Ovary (tissue), 9 donors: Measurements from ENCODE around the gene SLC4A7. TPM values are rescaled to one million over a fixed set of nuclear protein-coding genes. Genes with fewer than 3 reads are reported as not detected.
"Not testable (repeated sequence)": the region's sequence is repeated elsewhere in the genome, so short reads cannot be mapped to it uniquely, and the experiment has no call there.

Experiments
- DNase-seq, 5 donors: peaks; one replicate each; pipeline ENCODE4 v3.0.0-alpha.2; 2019 to 2020
- H3K27ac ChIP-seq, 2 donors: fragments of 200-600 bp; one replicate each; pipeline versions ENCODE4 v1.5.1 to v1.8.0; 2019 to 2022
- H3K27me3 ChIP-seq: fragments of 200-600 bp; one replicate; pipeline ENCODE4 v1.8.0; 2022
- H3K36me3 ChIP-seq: fragments of 200-600 bp; sonication (generic); one replicate; pipeline ENCODE4 v1.5.1; 2019
- H3K4me1 ChIP-seq: one replicate; pipeline ENCODE4 v1.8.1; 2013; ENCODE audit warnings: mild to moderate bottlenecking, moderate library complexity; ENCODE audit not compliant: insufficient read depth
- H3K4me3 ChIP-seq: fragments of 200-600 bp; sonication (generic); one replicate; pipeline ENCODE4 v1.5.1; 2017
- H3K9me3 ChIP-seq, 2 donors: fragments of 200-600 bp in 1 of 2; sonication (generic) in 1 of 2; one replicate each; pipeline versions ENCODE4 v1.5.1 to v1.8.1; 2013 to 2019; ENCODE audit warnings: mild to moderate bottlenecking in 1 of 2, moderate library complexity in 1 of 2
- CTCF ChIP-seq, 3 donors: fragments of 450-650 bp in 2 of 3; fragments of 200-600 bp in 1 of 3; IDR thresholded peaks; one replicate each; pipeline versions ENCODE4 v1.5.1 to v1.8.0; 2016 to 2022; ENCODE audit warnings: antibody characterized with exemption in 3 of 3, mild to moderate bottlenecking in 1 of 3
- EP300 ChIP-seq: sonication (generic); formaldehyde crosslinking; IDR thresholded peaks from one replicate; pipeline ENCODE4 v1.6.1; 2017; ENCODE audit warnings: antibody characterized with exemption
- POLR2A ChIP-seq: fragments of 450-650 bp; IDR thresholded peaks from one replicate; pipeline ENCODE4 v1.6.1; 2017; ENCODE audit warnings: antibody characterized with exemption, mild to moderate bottlenecking, moderate library complexity
- WGBS, 3 donors: extraction: QIAGEN DNeasy Blood & Tissue Kit in 1 of 3; methylation state at CpG; one replicate each; pipeline versions ENCODE4 v1.1.5 to v1.1.7; 2013 to 2017; 5-methylcytosine and 5-hydroxymethylcytosine counted together
- intact Hi-C, 4 donors: fragments of 100-400 bp; cut with DNase I; formaldehyde crosslinking; loops; one replicate each; pipeline versions ENCODE4 v1.11.0 to v1.15.1; 2022 to 2023
- polyA plus RNA-seq, 2 donors: library from polyadenylated mRNA; stranded (reverse); fragments of 200-250 nt in 1 of 2; fragments of 350-450 nt in 1 of 2; fragmentation: Illumina TruSeq in 1 of 2; extraction: RNeasy Lipid Tissue Mini Kit (QIAGEN cat#74804) in 1 of 2; gene quantifications; one replicate each; pipeline ENCODE4 v1.2.3, GENCODE V29; 2013 to 2014
- total RNA-seq, 7 donors: library from RNA; depleted of rRNA in 2 of 7; stranded (reverse); fragments of >200 nt in 2 of 7; fragmentation: NEBNext Ultra II Directional in 3 of 7; extraction: Animal tissue kit (Norgen Biotek cat#: 25700) in 3 of 7; gene quantifications; one replicate each; pipeline versions ENCODE4 v1.1.0 to v1.2.4, GENCODE V29; 2016 to 2023
- donor health status: DM: no; HTN: no; CAD: no; lungs with moderate emphysema.
- donor health status: DM: no; HTN: no; CAD: no.
- donor health status: Bipolar disorder and iron deficiency.
- donor health status: DM: yes; HTN: yes; CAD: no.
- donor health status: DM: no; HTN: no; CAD: no.
- donor health status: DM: yes; HTN: yes; CAD: no.

The SLC4A7 gene
- total and polyA plus RNA-seq, 9 donors, result 4.5 to 26.7 (median 22.7) TPM

- H3K27ac ChIP-seq, result no peak overlapping the region
- no peaks in the 10 kb centered on the region for H3K4me1 ChIP-seq
- WGBS, 3 donors, result 97 to 98% (median 98%) methylated on average over 1 of the region's 1 CpG
Observed at GRCh38 chr3:27452368-27453090, 31.7 kb downstream of the SLC4A7 start.

GRCh38 chr3:27451842-27452241 lies 32.3 kb downstream of the SLC4A7 start:
- TF ChIP-seq EP300, result no peak
- Histone ChIP-seq H3K9me3 (no peaks in the 10 kb centered on the region), H3K27ac (no peak overlapping the region), H3K4me1 (no peaks in the 10 kb centered on the region), H3K27me3 (no peaks in the 10 kb centered on the region), H3K4me3 (no peak overlapping the region), H3K36me3 (no peaks in the 10 kb centered on the region)
- DNase-seq, result no peak
- intact Hi-C loops, result no loop called here

More at GRCh38 chr3:27452368-27453090, 31.7 kb downstream of the SLC4A7 start:
- H3K36me3 ChIP-seq, result no peaks in the 10 kb centered on the region
- intact Hi-C loops, result no loop called here
- no peak for DNase-seq
- TF ChIP-seq EP300 (no peak), POLR2A (no peak), CTCF (IDR thresholded peaks at IDR 0.05) (no peak)
- H3K9me3 ChIP-seq, result no peaks in the 10 kb centered on the region
- H3K4me3 ChIP-seq, result no peak overlapping the region
- no peaks in the 10 kb centered on the region for H3K27me3 ChIP-seq

GRCh38 chr3:27451251-27451650 lies 32.9 kb downstream of the SLC4A7 start:
- Histone ChIP-seq H3K4me1 (no peaks in the 10 kb centered on the region), H3K36me3 (no peaks in the 10 kb centered on the region), H3K4me3 (no peak overlapping the region), H3K27me3 (no peaks in the 10 kb centered on the region), H3K9me3 (no peaks in the 10 kb centered on the region), H3K27ac (no peak overlapping the region)
- no peak for DNase-seq
- intact Hi-C loops, result no loop called here
- TF ChIP-seq POLR2A (no peak), CTCF (IDR thresholded peaks at IDR 0.05) (no peak), EP300 (no peak)

- Histone ChIP-seq H3K4me1 (no peaks in the 10 kb centered on the region), H3K27me3 (no peaks in the 10 kb centered on the region), H3K27ac (no peak overlapping the region), H3K36me3 (no peaks in the 10 kb centered on the region), H3K9me3 (no peaks in the 10 kb centered on the region), H3K4me3 (no peak overlapping the region)
- intact Hi-C loops, result no loop called here
- no peak for DNase-seq
- TF ChIP-seq CTCF (IDR thresholded peaks at IDR 0.05), result no peak
- TF ChIP-seq POLR2A, result no peak
- TF ChIP-seq EP300, result no peak
- 96 to 98% (median 97%) methylated on average over 2 of the region's 2 CpGs for WGBS, 3 donors
Observed at GRCh38 chr3:27449530-27450150, 34.5 kb downstream of the SLC4A7 start.

GRCh38 chr3:27442995-27443394 lies 41.2 kb downstream of the SLC4A7 start:
- intact Hi-C loops, H3K4me1 ChIP-seq, H3K27me3 ChIP-seq, H3K27ac ChIP-seq, H3K36me3 ChIP-seq, H3K9me3 ChIP-seq, H3K4me3 ChIP-seq, DNase-seq: not testable (repeated sequence)
- WGBS, 3 donors, result 96 to 99% (median 97%) methylated on average over 13 of the region's 13 CpGs

GRCh38 chr3:27438352-27438751 lies 45.8 kb downstream of the SLC4A7 start:
- H3K4me3 ChIP-seq, H3K27ac ChIP-seq, intact Hi-C loops, DNase-seq, H3K27me3 ChIP-seq, H3K36me3 ChIP-seq, H3K9me3 ChIP-seq, H3K4me1 ChIP-seq: not testable (repeated sequence)
- 96 to 97% (median 97%) methylated on average over 4 of the region's 4 CpGs for WGBS, 3 donors
